ENCODE measurements around the gene CERS6.

DNA sequence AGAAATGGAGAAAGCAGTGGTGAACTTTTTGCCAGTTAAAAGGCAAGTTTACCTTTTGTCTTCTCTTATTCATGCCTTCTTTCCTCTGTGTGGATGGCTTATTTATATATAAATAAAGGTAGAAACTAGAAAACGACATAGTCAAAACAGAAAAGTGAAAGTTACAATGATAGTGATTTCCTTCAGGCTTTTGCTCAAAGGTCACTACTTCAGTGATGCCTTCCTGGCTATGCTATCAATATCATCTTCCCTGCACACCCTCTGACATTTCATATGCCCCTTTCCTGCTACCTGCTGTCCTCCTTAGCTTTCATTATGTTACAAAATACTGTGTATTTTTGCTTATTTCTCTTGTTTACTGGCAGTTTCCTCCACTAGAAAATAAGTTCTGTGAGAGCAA lies 214.4 kb downstream of the CERS6 start:
- TF ChIP-seq CTCF (IDR thresholded peaks at IDR 0.05; ENCODE audit: poor library complexity, severe bottlenecking) = no peak
- TF ChIP-seq EP300 (conservative IDR thresholded peaks at IDR 0.05; ENCODE audit: poor library complexity, severe bottlenecking) = no peak
- TF ChIP-seq SMC3 (conservative IDR thresholded peaks at IDR 0.05; ENCODE audit: poor library complexity) = no peak
- TF ChIP-seq EZH2 (IDR thresholded peaks at IDR 0.05; ENCODE audit: borderline replicate concordance, insufficient read depth, low read length, poor library complexity, severe bottlenecking) = no peak
- TF ChIP-seq POLR2AphosphoS5 (IDR thresholded peaks at IDR 0.05) = no peak
